Measurements from ENCODE around the gene MFAP2.
"Not testable (repeated sequence)": the region's sequence is repeated elsewhere in the genome, so short reads cannot be mapped to it uniquely, and the experiment has no call there.

Gene MFAP2

DNA sequence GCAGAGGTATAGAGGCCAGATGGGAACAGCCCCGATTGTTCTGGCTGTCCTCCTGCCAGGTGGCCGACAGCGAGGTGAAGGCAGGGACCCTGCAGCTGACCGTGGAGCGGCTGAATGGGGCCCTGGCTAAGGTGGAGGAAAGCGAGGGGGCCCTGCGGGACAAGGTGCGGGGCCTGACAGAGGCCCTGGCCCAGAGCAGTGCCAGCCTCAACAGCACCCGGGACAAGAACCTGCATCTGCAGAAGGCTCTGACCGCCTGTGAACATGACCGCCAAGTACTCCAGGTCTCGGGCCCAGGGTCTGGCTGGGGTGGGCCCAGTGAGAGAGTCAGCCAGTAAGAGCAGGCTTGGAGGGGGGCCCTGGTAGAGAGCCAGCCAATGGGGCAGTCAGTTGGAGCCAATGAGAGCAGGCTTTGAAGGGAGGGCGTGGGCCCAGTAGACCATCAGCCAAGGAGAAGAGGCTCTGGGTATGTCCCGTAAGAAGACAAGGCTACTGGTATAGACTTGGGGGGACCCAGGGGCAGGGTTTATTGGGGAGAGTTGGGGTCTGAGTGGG lies 11.3 kb downstream of the MFAP2 start:
- Mint-ChIP-seq H3K9me3 (no peaks in the 10 kb centered on the region), H3K4me1 (no peaks in the 10 kb centered on the region), H3K27me3 (no peaks in the 10 kb centered on the region), H3K4me3 (no peak overlapping the region), H3K27ac (no peak overlapping the region), H3K36me3 (peaks cover 23% of the 10 kb centered on the region)
- no peak for DNase-seq (ENCODE audit: low spot score in 2 of 2)
- ATAC-seq (ENCODE audit: low read depth) = no peak

DNA sequence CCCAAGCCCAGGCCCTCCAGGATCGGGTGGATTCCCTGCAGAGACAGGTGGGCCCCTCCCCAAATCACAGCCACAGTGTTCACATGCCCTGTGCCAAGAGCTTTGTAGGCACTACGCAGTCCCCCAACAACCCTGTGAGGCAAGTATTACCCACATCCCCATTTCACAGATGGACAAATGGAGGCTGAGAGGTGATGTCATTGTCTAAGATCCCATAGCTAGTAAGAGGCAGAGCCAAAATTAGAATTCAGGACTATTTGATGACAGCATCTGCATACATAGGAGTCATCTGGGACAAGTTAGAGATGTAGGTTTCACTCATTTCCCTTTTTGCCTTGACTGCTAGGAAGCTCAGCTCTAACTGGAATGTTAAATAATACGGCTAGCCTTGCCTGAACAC lies 12.0 kb downstream of the MFAP2 start:
- Mint-ChIP-seq H3K9me3 (no peaks in the 10 kb centered on the region), H3K4me1 (no peaks in the 10 kb centered on the region), H3K4me3 (no peak overlapping the region), H3K27ac (no peak overlapping the region), H3K27me3 (no peaks in the 10 kb centered on the region), H3K36me3 (peaks cover 23% of the 10 kb centered on the region)
- DNase-seq (ENCODE audit: low spot score in 2 of 2) = no peak
- ATAC-seq (ENCODE audit: low read depth) = no peak

DNA sequence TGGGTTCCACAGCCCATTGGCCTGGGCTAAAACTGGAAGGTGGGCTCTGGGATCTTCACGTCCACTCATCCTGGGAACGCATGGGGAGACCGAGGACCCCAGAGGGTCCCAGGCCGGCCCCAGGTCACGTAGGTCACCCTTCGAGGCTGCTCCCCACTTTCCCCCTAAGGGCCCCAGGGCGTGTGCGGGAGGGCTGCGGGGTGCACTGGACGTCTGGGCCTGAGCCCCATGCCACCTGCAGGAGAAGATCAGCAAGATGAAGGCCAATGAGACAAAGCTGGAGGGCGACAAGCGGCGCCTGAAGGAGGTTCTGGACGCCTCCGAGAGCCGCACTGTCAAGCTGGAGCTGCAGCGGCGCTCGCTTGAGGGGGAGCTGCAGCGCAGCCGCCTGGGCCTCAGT lies 12.5 kb downstream of the MFAP2 start:
- ATAC-seq (ENCODE audit: low read depth) (no peak), DNase-seq (ENCODE audit: low spot score in 2 of 2) (no peak)
- Mint-ChIP-seq H3K27ac (no peak overlapping the region), H3K9me3 (no peaks in the 10 kb centered on the region), H3K36me3 (peaks cover 23% of the 10 kb centered on the region), H3K4me1 (no peaks in the 10 kb centered on the region), H3K4me3 (no peak overlapping the region), H3K27me3 (no peaks in the 10 kb centered on the region)

DNA sequence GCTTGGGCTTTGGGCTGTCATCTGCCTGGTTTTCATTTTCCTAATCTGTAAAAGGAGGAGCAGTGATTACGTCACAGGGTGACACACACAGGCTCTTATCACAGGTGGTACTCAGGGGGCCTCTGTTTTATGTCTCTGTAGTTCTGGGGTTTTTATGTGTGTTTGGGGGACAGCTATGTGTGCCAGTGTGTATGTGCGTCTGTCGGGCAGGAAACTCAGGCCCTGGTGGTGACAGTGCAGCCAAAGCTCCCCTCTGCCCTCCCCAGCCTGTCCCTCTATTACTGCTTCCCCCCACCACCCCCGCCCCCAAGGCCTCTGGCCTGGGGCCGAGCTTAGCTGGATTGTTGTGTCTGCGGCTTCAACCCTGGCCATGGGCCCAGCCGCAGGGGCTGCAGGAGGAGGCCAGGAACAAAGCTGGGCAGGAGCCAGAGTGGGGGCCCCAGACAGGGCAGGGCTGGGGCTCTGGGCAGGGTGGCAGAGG lies 13.3 kb downstream of the MFAP2 start:
- Mint-ChIP-seq H3K36me3 (peaks cover 23% of the 10 kb centered on the region), H3K27ac (no peak overlapping the region), H3K27me3 (no peaks in the 10 kb centered on the region), H3K9me3 (no peaks in the 10 kb centered on the region), H3K4me3 (no peak overlapping the region), H3K4me1 (no peaks in the 10 kb centered on the region)
- DNase-seq (ENCODE audit: low spot score in 2 of 2) (no peak), ATAC-seq (ENCODE audit: low read depth) (no peak)

DNA sequence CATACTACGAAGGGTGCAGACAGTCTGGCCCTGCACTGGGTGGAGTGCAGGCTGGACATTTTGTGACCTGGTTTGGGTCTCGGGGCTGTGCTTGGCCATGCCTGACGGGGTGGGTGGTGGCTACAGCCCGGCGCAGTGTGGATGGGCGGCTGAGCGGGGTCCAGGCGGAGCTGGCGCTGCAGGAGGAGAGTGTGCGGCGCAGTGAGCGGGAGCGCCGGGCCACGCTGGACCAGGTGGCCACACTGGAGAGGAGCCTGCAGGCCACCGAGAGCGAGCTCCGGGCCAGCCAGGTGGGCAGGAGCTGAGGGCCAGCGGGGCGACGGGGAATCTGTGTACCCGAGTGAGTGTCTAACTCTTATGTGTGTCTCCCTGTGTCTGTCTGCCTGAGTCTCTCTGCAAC lies 14.1 kb downstream of the MFAP2 start:
- no peak for DNase-seq (ENCODE audit: low spot score in 2 of 2)
- Mint-ChIP-seq H3K27me3 (no peaks in the 10 kb centered on the region), H3K27ac (no peak overlapping the region), H3K36me3 (peaks cover 23% of the 10 kb centered on the region), H3K9me3 (no peaks in the 10 kb centered on the region), H3K4me3 (no peak overlapping the region), H3K4me1 (no peaks in the 10 kb centered on the region)
- ATAC-seq (ENCODE audit: low read depth) = no peak

DNA sequence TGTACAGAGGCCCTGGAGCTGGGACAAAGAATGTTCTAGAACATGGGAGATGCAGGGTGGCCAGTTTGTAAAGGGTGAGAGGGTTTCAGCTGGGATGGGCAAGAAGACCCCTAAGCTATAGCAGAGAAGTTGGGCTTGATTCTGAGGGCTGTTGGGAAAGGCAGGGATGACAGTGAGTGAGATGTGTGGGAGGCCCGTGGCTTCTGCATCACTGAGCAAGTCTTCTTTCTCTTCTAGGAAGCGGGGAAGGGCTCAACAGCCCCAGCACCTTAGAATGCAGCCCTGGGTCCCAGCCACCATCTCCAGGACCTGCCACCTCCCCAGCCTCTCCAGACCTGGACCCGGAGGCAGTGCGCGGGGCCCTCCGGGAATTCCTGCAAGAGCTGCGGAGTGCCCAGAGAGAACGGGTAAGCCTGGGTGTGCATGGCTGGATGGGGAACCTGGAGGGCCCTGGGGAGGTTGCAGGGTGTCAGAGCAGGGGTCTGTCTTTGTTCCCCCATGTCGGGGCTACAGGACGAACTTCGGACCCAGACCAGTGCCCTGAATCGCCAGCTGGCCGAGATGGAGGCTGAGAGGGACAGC lies 14.8 kb downstream of the MFAP2 start:
- ATAC-seq (ENCODE audit: low read depth) = no peak
- H3K27me3 Mint-ChIP-seq = no peaks in the 10 kb centered on the region
- no peak for DNase-seq (ENCODE audit: low spot score in 2 of 2)
- H3K4me3 Mint-ChIP-seq = no peak overlapping the region
- H3K4me1 Mint-ChIP-seq = no peaks in the 10 kb centered on the region
- H3K36me3 Mint-ChIP-seq = peaks cover 23% of the 10 kb centered on the region
- H3K27ac Mint-ChIP-seq = no peak overlapping the region
- H3K9me3 Mint-ChIP-seq = no peaks in the 10 kb centered on the region

DNA sequence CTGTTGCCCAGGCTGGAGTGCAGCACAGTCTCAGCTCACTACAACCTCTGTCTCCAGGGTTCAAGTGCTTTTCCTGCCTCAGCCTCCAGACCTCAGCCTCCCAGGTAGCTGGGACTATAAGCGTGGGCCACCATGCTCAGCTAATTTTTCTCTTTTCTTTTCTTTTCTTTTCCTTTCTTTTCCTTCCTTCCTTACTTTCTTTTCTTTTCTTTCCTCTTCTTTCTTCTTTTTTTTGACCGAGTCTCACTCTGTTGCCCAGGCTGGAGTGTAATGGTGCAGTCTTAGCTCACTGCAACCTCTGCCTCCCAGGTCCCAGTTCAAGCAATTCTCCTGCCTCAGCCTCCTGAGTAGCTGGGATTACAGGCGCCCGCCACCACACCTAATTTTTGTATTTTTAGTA lies 16.3 kb downstream of the MFAP2 start:
- H3K9me3 Mint-ChIP-seq; H3K4me3 Mint-ChIP-seq; H3K27ac Mint-ChIP-seq; ATAC-seq (ENCODE audit: low read depth); H3K27me3 Mint-ChIP-seq; H3K4me1 Mint-ChIP-seq; DNase-seq (ENCODE audit: low spot score in 2 of 2): not testable (repeated sequence)
- peaks cover 23% of the 10 kb centered on the region for H3K36me3 Mint-ChIP-seq

DNA sequence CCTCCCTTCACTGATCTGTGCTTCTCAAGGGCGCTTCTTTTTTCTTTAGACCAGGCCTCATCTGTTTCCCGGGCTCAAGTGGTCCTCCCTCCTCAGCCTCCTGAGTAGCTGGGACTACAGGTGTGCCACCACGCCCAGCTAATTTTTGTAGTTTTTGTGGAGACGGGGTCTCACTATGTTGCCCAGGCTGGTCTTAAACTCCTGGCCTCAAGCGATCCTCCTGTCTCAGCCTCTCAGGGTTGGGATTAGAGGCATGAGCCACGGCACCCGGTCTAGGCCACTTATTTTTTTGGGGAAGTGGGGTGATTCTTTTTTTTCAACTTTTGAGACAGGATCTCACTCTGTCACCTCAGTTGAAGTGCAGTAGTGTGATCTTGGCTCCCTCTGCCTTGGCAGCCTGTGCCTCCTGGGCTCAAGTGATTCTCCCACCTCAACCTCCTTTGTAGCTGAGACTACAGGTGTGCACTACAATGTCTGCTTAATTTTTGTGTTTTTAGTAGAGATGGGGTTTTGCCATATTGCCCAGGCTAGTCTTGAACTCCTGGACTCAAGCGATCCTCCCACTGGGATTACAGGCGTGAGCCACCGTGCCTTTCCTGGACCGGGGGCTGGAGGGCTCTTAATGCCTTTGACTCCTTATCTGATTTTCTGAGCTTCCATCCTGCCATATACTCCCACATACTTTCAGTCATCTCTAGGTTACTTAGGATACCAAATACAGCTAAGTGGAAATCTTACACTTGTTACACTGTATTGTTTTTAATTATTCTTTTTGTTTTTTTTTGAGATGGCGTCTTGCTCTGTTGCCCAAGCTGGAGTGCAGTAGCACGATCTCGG lies 18.9 kb downstream of the MFAP2 start:
- ATAC-seq (ENCODE audit: low read depth) (no peak), DNase-seq (ENCODE audit: low spot score in 2 of 2) (no peak)
- Mint-ChIP-seq H3K27me3 (no peaks in the 10 kb centered on the region), H3K36me3 (peaks cover 15% of the 10 kb centered on the region), H3K4me1 (peaks cover 7% of the 10 kb centered on the region), H3K9me3 (no peaks in the 10 kb centered on the region), H3K4me3 (peak overlapping the region; percentile 80), H3K27ac (no peak overlapping the region)

DNA sequence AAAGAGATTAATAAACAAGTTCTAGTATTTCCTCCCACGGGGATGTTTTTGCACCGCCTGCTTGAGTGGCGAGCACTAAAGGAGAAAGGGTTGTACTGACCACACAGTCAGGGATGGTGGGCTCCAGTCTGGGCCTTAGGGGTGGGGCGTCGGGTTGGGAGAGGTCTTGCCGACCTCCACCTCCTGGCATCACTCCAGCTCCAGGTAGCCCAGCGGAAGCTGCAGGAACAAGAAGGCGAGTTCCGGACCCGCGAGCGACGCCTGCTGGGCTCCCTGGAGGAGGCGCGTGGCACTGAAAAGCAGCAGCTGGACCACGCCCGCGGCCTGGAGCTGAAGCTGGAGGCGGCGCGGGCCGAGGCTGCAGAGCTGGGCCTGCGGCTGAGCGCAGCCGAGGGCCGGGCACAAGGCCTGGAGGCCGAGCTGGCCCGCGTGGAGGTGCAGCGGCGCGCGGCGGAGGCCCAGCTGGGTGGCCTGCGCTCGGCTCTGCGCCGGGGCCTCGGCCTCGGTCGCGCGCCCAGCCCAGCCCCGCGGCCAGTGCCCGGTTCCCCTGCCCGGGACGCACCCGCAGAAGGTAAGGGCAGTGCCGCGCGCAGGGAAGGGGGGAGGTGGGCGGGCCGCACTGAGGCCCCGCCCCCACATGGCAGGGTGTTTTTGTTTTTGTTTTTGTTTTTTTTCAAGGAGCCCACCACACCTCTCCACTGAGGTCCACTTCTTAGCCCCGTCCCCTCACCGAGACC lies 19.7 kb downstream of the MFAP2 start:
- no peak overlapping the region for H3K27ac Mint-ChIP-seq
- H3K4me3 Mint-ChIP-seq = peak overlapping the region; percentile 86
- no peaks in the 10 kb centered on the region for H3K9me3 Mint-ChIP-seq
- peaks cover 7% of the 10 kb centered on the region for H3K4me1 Mint-ChIP-seq
- DNase-seq (ENCODE audit: low spot score in 2 of 2) (peak; percentile 67 to 71), ATAC-seq (ENCODE audit: low read depth) (peak; percentile 92)
- no peaks in the 10 kb centered on the region for H3K27me3 Mint-ChIP-seq
- H3K36me3 Mint-ChIP-seq = peaks cover 10% of the 10 kb centered on the region

DNA sequence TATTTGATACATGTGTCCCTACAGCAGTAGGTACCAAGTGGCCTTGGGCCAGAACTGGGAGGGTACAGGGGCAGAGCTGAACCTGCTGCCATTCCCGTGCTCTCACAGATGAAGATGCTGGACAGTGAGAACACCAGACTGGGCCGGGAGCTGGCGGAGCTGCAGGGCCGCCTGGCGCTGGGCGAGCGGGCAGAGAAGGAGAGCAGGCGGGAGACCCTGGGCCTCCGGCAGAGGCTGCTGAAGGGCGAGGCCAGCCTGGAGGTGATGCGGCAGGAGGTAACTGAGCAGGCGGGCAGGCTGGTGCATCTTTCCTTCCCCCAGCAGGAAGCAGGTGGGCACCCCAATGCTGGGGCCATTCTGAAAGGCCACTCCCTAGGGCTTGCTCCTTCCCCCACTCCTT lies 21.9 kb downstream of the MFAP2 start:
- H3K4me3 Mint-ChIP-seq = no peak overlapping the region
- H3K27ac Mint-ChIP-seq = no peak overlapping the region
- ATAC-seq (ENCODE audit: low read depth) = no peak
- peaks cover 2% of the 10 kb centered on the region for H3K36me3 Mint-ChIP-seq
- DNase-seq (ENCODE audit: low spot score in 2 of 2) = no peak
- H3K27me3 Mint-ChIP-seq = no peaks in the 10 kb centered on the region
- no peaks in the 10 kb centered on the region for H3K9me3 Mint-ChIP-seq
- H3K4me1 Mint-ChIP-seq = peaks cover 7% of the 10 kb centered on the region

DNA sequence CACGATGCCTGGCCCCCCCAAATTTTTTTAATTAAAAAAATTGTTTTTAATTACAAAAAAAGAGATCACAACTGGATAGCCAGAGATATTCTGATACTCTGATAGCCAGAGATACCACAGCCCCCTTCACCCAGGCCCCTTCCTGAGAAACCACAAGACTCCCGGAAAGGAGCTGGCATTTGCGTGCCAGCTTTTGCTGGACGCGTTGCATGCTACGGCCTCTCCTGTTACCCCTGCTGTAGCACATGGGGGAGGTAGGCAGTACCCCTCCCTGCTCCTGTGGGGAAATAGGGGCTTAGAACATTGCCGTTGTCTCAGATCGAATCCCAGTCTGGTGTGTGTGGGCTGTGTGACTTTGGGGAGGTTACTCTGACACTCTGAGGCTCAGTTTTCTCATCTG lies 22.7 kb downstream of the MFAP2 start:
- Mint-ChIP-seq H3K9me3 (no peaks in the 10 kb centered on the region), H3K27ac (no peak overlapping the region), H3K4me1 (peaks cover 11% of the 10 kb centered on the region), H3K4me3 (no peak overlapping the region), H3K36me3 (peaks cover 2% of the 10 kb centered on the region), H3K27me3 (no peaks in the 10 kb centered on the region)
- DNase-seq (ENCODE audit: low spot score in 2 of 2) (no peak), ATAC-seq (ENCODE audit: low read depth) (no peak)

DNA sequence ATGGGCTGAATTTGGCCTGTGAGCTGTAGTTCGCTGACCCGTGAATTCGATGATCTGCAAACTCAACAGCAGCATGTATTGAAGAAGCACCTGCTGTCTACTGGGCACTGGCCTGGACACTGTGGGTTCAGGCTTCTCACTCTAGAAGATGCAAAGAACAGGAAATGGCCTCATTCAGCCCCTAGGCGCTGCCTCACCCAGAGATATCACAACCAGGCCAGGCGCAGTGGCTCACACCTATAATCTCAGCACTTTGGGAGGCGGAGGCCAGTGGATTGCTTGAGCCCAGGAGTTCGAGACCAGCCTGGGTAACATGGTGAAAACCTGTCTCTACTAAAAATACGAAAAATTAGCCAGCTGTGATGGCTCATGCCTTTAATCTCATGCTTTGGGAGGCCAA lies 23.6 kb downstream of the MFAP2 start:
- ATAC-seq (ENCODE audit: low read depth) = no peak
- peaks cover 2% of the 10 kb centered on the region for H3K36me3 Mint-ChIP-seq
- no peak overlapping the region for H3K4me3 Mint-ChIP-seq
- DNase-seq (ENCODE audit: low spot score in 2 of 2) = no peak
- no peaks in the 10 kb centered on the region for H3K27me3 Mint-ChIP-seq
- H3K27ac Mint-ChIP-seq = no peak overlapping the region
- H3K9me3 Mint-ChIP-seq = no peaks in the 10 kb centered on the region
- H3K4me1 Mint-ChIP-seq = peaks cover 13% of the 10 kb centered on the region

DNA sequence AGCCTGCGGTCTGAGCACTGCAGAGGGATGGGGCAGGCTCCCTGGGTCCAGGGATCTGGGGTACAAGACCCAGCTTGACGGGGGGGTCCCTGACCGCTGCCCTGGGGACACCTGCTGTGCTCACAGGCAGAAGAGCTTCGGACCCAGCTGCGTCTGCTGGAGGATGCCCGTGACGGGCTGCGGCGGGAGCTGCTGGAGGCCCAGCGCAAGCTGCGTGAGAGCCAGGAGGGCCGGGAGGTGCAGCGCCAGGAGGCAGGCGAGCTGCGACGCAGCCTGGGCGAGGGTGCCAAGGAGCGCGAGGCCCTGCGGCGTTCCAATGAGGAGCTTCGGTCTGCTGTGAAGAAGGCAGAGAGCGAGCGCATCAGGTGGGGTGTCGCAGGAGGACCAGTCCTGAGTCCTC lies 25.2 kb downstream of the MFAP2 start:
- no peak for DNase-seq (ENCODE audit: low spot score in 2 of 2)
- H3K4me3 Mint-ChIP-seq = no peak overlapping the region
- ATAC-seq (ENCODE audit: low read depth) = no peak
- peaks cover 2% of the 10 kb centered on the region for H3K36me3 Mint-ChIP-seq
- H3K27ac Mint-ChIP-seq = no peak overlapping the region
- H3K4me1 Mint-ChIP-seq = peaks cover 10% of the 10 kb centered on the region
- H3K27me3 Mint-ChIP-seq = no peaks in the 10 kb centered on the region
- H3K9me3 Mint-ChIP-seq = no peaks in the 10 kb centered on the region

DNA sequence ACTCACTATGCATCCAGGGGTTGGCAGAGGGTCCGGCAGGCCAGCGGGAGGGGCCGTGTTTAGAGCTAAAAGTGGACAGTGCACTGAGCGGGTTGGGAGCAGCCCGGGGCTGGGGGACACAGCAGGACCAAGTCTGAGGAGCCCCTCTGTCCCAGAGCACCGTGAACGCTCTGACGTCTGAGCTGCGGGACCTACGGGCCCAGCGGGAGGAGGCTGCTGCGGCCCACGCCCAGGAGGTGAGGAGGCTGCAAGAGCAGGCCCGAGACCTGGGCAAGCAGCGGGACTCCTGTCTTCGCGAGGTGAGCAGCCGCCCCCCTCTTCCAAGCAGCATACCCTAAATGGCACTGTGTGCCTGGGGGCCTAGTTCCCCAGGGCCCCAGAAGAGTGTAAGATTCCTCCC lies 25.8 kb downstream of the MFAP2 start:
- no peak overlapping the region for H3K4me3 Mint-ChIP-seq
- H3K4me1 Mint-ChIP-seq = peaks cover 6% of the 10 kb centered on the region
- H3K9me3 Mint-ChIP-seq = no peaks in the 10 kb centered on the region
- H3K36me3 Mint-ChIP-seq = peaks cover 2% of the 10 kb centered on the region
- H3K27me3 Mint-ChIP-seq = no peaks in the 10 kb centered on the region
- no peak for ATAC-seq (ENCODE audit: low read depth)
- H3K27ac Mint-ChIP-seq = no peak overlapping the region
- DNase-seq (ENCODE audit: low spot score in 2 of 2) = no peak

Data from memory B cell (primary cell).